GM19240 (cell line): ENCODE measurements around the gene POLR3A.

Experiments
- DNase-seq: peaks from one replicate; pipeline ENCODE4 v3.0.0; 2011; ENCODE audit warnings: low spot score; ENCODE audit not compliant: insufficient read length

The POLR3A gene

GRCh38 chr10:77949167-77949566 lies 80.1 kb downstream of the POLR3A start:
- no peak for DNase-seq

- DNase-seq, result no peak
Measured at GRCh38 chr10:77946084-77946483, 83.2 kb downstream of the POLR3A start.

GRCh38 chr10:77944519-77944918 lies 84.8 kb downstream of the POLR3A start:
- DNase-seq, result no peak

GRCh38 chr10:77943121-77943901 lies 86.0 kb downstream of the POLR3A start:
- DNase-seq, result no peak

- no peak for DNase-seq
Measured at GRCh38 chr10:77941790-77942189, 87.5 kb downstream of the POLR3A start.

GRCh38 chr10:77940627-77941026 lies 88.7 kb downstream of the POLR3A start:
- no peak for DNase-seq

- DNase-seq, result no peak
Measured at GRCh38 chr10:77940225-77940624, 89.1 kb downstream of the POLR3A start.

GRCh38 chr10:77939561-77940001 lies 89.7 kb downstream of the POLR3A start:
- no peak for DNase-seq

GRCh38 chr10:77936697-77937567 lies 92.4 kb downstream of the POLR3A start:
- DNase-seq, result no peak

GRCh38 chr10:77932016-77932715 lies 97.1 kb downstream of the POLR3A start:
- no peak for DNase-seq

GRCh38 chr10:77927402-77928246 lies 101.7 kb downstream of the POLR3A start:
- DNase-seq, result no peak

GRCh38 chr10:77926566-77927401 lies 102.5 kb downstream of the POLR3A start, which contains the start of gene DLG5:
Gene DLG5, minus strand, starts transcription at chr10:77926755. Its CDS starts 235 bp downstream, at chr10:77926520.
- peak; percentile 22 for DNase-seq

GRCh38 chr10:77925795-77926565 lies 103.3 kb downstream of the POLR3A start:
- DNase-seq, result peak; percentile 23

- no peak for DNase-seq
Measured at GRCh38 chr10:77925410-77925794, 103.9 kb downstream of the POLR3A start.

- DNase-seq, result no peak
Measured at GRCh38 chr10:77922566-77923179, 106.6 kb downstream of the POLR3A start.

- no peak for DNase-seq
Measured at GRCh38 chr10:77922055-77922454, 107.3 kb downstream of the POLR3A start.

GRCh38 chr10:77921395-77921794 lies 107.9 kb downstream of the POLR3A start:
- no peak for DNase-seq

GRCh38 chr10:77920495-77920894 lies 108.8 kb downstream of the POLR3A start:
- no peak for DNase-seq

GRCh38 chr10:77919713-77920108 lies 109.6 kb downstream of the POLR3A start:
- no peak for DNase-seq
